Activated CD8-positive, alpha-beta memory T cell treated with anti-CD3 and anti-CD28 coated beads, Interleukin-2, amount 50 U/mL, for 24 hours (primary cell): ENCODE results near the gene ATP6V0A4.

ENCODE experiments used
- DNase-seq: peaks from one replicate; pipeline ENCODE4 v3.0.0-alpha.2; 2020; ENCODE audit errors: extremely low read depth

The ATP6V0A4 gene

DNA sequence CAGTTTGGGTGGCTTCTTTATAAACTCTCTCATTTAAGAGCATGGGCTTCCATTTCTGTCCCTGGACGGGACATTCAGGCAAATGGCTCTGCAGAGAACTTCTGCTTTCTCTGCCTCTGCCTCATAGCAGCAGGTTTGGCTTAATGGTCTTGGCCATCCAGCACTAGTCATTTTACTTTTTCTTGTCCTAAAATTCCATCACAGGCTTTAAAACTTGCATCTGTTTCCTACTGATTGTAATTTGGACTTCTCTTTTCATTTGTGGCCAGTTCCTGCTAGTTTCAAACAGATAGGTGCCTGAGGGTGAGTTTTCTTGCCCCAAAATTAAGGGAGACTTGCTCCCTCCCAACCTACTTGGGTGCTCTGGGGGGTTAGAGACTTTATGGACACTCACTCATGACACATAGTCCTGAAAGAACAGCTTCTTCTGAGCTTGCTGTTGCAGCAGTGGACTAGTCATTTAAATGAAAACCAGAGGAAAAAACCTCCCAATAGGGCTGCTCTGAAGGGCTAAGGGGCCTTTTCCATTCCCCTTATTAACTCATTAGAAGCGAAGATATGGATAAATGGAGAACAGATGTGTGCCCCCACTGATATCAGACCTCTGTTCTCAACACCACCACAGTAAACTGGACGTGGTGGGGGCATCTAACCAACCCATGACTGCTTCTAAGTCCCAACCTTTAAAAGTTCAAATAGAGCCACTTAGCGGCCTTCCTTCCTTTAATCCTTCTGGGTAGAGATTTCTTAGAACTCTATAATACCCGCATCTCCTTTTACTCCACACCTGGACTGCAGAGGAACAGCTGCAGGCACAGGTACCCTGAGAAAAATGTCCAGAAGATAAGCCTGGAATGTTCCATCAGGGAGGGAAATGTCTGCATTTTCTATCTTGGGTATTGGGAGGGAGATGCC lies 135.7 kb downstream of the ATP6V0A4 start:
- DNase-seq, result no peak

DNA sequence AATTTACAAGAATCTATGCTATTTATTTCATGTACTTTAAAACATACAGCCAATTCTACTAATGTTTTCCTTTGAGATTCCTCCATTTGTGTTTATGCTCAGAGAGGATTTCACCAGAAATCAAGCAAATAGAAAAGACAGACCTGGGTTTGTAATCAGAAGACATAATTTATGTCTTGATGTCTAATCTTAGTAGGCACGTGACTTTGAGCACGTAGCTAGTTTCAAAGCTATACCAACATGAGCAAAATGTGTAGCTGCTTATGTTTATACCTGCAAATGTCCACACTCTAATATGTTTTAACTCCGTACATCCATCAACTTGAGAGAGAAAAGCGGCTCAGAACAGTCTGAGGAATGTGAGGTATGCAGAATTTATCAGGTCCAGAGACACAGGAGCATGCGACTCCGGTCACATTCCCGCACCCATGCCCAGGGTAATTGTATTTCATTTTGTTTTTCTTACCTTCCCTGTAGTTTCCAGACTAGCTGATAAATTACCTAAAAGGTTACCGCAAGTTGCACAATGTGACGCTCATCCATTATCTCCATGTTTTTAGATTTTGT lies 136.8 kb downstream of the ATP6V0A4 start:
- no peak for DNase-seq

DNA sequence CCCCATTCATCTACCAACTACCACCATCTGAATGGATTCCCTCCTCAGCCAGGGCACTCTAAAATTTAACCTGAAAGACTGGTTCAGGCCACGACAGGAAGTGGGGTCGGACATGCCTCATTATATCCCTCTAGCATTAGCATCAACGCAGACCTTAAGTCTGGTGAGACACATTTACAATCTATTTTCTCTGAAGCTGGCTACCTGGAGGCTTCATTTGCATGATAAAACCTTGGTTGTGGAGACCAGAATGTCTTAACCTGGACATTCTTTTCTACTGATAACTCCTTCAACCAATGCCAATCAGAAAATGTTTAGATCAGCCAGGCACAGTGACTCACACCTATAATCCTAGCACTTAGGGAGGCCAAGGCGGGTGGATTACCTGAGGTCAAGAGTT lies 139.1 kb downstream of the ATP6V0A4 start:
- DNase-seq, result no peak

DNA sequence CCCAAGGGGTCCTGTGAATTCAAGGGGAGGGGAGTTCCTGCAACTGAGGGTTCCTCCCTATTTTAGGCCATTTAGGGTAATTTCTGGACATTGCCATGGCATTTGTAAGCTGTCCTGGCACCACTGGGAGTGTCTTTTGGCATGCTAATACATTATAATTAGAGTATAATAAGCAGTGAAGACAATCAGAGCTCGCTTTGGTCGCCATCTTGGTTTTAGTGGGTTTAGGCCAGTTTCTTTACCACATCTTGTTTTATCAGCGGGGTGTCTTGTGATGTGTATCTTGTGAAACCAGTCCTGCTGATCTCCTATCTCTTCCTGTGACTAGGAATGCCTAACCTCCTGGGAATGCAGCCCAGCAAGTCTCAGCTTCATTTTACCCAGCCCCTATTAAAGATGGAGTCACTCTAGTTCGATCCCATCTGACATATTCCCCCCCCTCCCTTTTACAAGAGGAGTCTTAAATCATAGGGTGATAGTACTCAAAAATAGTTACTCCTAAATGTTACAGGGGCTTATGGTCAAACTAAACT lies 140.1 kb downstream of the ATP6V0A4 start:
- DNase-seq, result no peak

DNA sequence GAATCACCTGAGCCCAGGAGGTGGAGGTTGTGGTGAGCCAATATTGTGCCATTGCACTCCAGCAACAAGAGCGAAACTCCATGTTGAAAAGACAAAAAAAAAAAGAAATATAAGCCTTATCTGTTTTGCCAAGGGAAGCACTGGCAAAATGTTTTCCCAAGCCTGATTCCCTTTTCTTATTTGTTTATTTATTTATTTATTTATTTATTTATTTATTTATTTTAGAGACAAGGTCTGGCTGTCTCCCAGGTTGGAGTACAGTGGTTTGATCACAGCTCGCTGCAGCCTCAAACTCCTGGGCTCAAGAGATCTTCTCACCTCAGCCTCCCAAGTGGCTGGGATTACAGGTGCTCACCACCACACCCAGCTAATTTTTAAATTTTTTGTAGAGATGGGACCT lies 141.0 kb downstream of the ATP6V0A4 start:
- no peak for DNase-seq
